Neural cell (in vitro differentiated cells): Measurements from ENCODE around the gene PARVG.

Source experiments
- CTCF ChIP-seq: fragments of 450-650 bp; IDR thresholded peaks from 2 replicates; pipeline ENCODE4 v1.5.1; 2014; ENCODE audit warnings: antibody characterized with exemption, mild to moderate bottlenecking, moderate library complexity; ENCODE audit not compliant: poor library complexity, severe bottlenecking
- EP300 ChIP-seq: fragments of 450-650 bp; conservative IDR thresholded peaks from 2 replicates; pipeline ENCODE4 v1.6.1; 2014; ENCODE audit warnings: antibody characterized with exemption, mild to moderate bottlenecking, moderate library complexity; ENCODE audit not compliant: poor library complexity, severe bottlenecking
- EZH2 ChIP-seq: fragments of 200-600, 300-800 bp; shearing (Covaris generic), sonication (generic); IDR thresholded peaks from 2 replicates; pipeline ENCODE4 v1.6.1; 2014; ENCODE audit warnings: antibody characterized with exemption, low read length, borderline replicate concordance, mild to moderate bottlenecking; ENCODE audit not compliant: insufficient read depth, poor library complexity, severe bottlenecking
- MXI1 ChIP-seq: fragments of 450-650 bp; conservative IDR thresholded peaks from 2 replicates; pipeline ENCODE4 v1.6.1; 2014; ENCODE audit warnings: antibody characterized with exemption, mild to moderate bottlenecking; ENCODE audit not compliant: poor library complexity, severe bottlenecking
- REST ChIP-seq: IDR thresholded peaks from 2 replicates; pipeline ENCODE4 v1.6.1; 2012; ENCODE audit warnings: borderline replicate concordance
- TAF1 ChIP-seq: IDR thresholded peaks from 2 replicates; pipeline ENCODE4 v1.6.1; 2012; ENCODE audit warnings: low read depth

GRCh38 chr22:44196241-44196640 lies 15.5 kb downstream of the PARVG start:
- TF ChIP-seq CTCF = no peak
- no peak for TF ChIP-seq EP300
- no peak for TF ChIP-seq MXI1
- no peak for TF ChIP-seq REST
- TF ChIP-seq TAF1 = no peak
- no peak for TF ChIP-seq EZH2
